A549 (cell line): Measurements from ENCODE around the gene MTCL1. TPM values are rescaled to one million over a fixed set of nuclear protein-coding genes. Genes with fewer than 3 reads are reported as not detected.

Experiments
- ATAC-seq, 2 experiments: fragments of 200-7000 bp in 1 of 2; fragments of >200 bp in 1 of 2; cut with Nextera tagmentation in 1 of 2; cut with Tn5 transposase in 1 of 2; 3 replicates each; pipeline versions ENCODE4 v1.8.0 to v1.9.1; 2018 to 2020; ENCODE audit warnings: mild to moderate bottlenecking in 1 of 2, moderate library complexity in 1 of 2
- CTCF ChIA-PET: fragments of 300-600 bp; sonication (Branson Sonifier 250); formaldehyde crosslinking; extraction: SDS; loops from one replicate; lab custom pipeline; 2021; ENCODE audit warnings: antibody characterized with exemption, inconsistent platforms; lab: Yijun Ruan, JAX
- POLR2A ChIA-PET: fragments of 350-600 bp; formaldehyde crosslinking; extraction: SDS; loops from one replicate; lab custom pipeline; 2021; ENCODE audit warnings: antibody characterized with exemption, inconsistent platforms; lab: Yijun Ruan, JAX
- DNase-seq, 2 experiments: peaks; one replicate each; pipeline versions ENCODE4 v3.0.0 to v3.0.0-alpha.2; 2011 to 2016; ENCODE audit warnings: low read depth in 1 of 2, low spot score in 1 of 2
- FAIRE-seq: peaks from 2 replicates; lab custom pipeline; 2011; peaks lifted over from hg19 to GRCh38; lab: Jason Lieb, UNC
- H3K27ac ChIP-seq, 2 experiments: fragments of >200 bp; sonication (Bioruptor Twin); formaldehyde crosslinking; 3 replicates each; pipeline ENCODE4 v1.5.1; 2016 to 2017
- H3K4me1 ChIP-seq: fragments of >200 bp; sonication (Bioruptor Twin); formaldehyde crosslinking; 3 replicates; pipeline ENCODE4 v1.6.1; 2016
- H3K4me2 ChIP-seq: fragments of >200 bp; sonication (Bioruptor Twin); formaldehyde crosslinking; 3 replicates; pipeline ENCODE4 v1.6.1; 2016
- H3K4me3 ChIP-seq: fragments of >200 bp; sonication (Bioruptor Twin); formaldehyde crosslinking; 3 replicates; pipeline ENCODE4 v1.5.1; 2016
- H3K9me3 ChIP-seq: fragments of >200 bp; sonication (Bioruptor Twin); formaldehyde crosslinking; 3 replicates; pipeline ENCODE4 v1.6.1; 2016
- ATOH8 ChIP-seq: fragments of 250-450 bp; sonication (Bioruptor Pico); IDR thresholded peaks from 2 replicates; pipeline ENCODE4 v1.5.0; 2020; ENCODE audit warnings: low read depth, mild to moderate bottlenecking, moderate library complexity
- CBX2 ChIP-seq: fragments of 200-600 bp; sonication (generic); IDR thresholded peaks from 2 replicates; pipeline ENCODE4 v1.6.1; 2016; ENCODE audit warnings: low read depth, mild to moderate bottlenecking, borderline replicate concordance
- CTCF ChIP-seq: fragments of >200 bp; sonication (Bioruptor Twin); formaldehyde crosslinking; IDR thresholded peaks from 3 replicates; pipeline ENCODE4 v1.5.1; 2016
- E2F6 ChIP-seq: IDR thresholded peaks from 2 replicates; pipeline ENCODE4 v1.6.1; 2012; ENCODE audit warnings: low read depth, borderline replicate concordance
- ELK1 ChIP-seq: fragments of 150-350 bp; IDR thresholded peaks from 2 replicates; pipeline ENCODE4 v1.6.1; 2014; ENCODE audit warnings: low read depth, mild to moderate bottlenecking, low read length
- EP300 ChIP-seq, 2 experiments: fragments of >200 bp; sonication (Bioruptor Twin); formaldehyde crosslinking; IDR thresholded peaks; 2 replicates in 1 of 2; 3 replicates in 1 of 2; pipeline ENCODE4 v1.6.1; 2016 to 2017
- ESRRA ChIP-seq: fragments of 150-350 bp; IDR thresholded peaks from 2 replicates; pipeline ENCODE4 v1.6.1; 2014; ENCODE audit warnings: mild to moderate bottlenecking, low read length, borderline replicate concordance
- HMGXB4 ChIP-seq: fragments of 250-450 bp; sonication (Bioruptor Pico); IDR thresholded peaks from 2 replicates; pipeline ENCODE4 v1.5.0; 2021; ENCODE audit warnings: mild to moderate bottlenecking, moderate library complexity, borderline replicate concordance
- KDM1A ChIP-seq: fragments of 200-600 bp; sonication (generic); IDR thresholded peaks from 2 replicates; pipeline ENCODE4 v1.6.1; 2016; ENCODE audit warnings: low read depth, mild to moderate bottlenecking
- MAFK ChIP-seq: fragments of 450-650 bp; IDR thresholded peaks from 2 replicates; pipeline ENCODE4 v1.6.1; 2014; ENCODE audit not compliant: partially characterized antibody
- MAZ ChIP-seq: fragments of 150-350 bp; IDR thresholded peaks from 2 replicates; pipeline ENCODE4 v1.6.1; 2014; ENCODE audit warnings: antibody characterized with exemption, low read depth, low read length, borderline replicate concordance
- NR3C1 ChIP-seq: fragments of >200 bp; sonication (Bioruptor Twin); formaldehyde crosslinking; IDR thresholded peaks from 3 replicates; pipeline ENCODE4 v1.6.1; 2017
- PBX3 ChIP-seq: IDR thresholded peaks from 2 replicates; pipeline ENCODE4 v1.6.1; 2012
- RARB ChIP-seq: fragments of 250-450 bp; sonication (Bioruptor Pico); IDR thresholded peaks from 2 replicates; pipeline ENCODE4 v1.8.0; 2021; ENCODE audit warnings: mild to moderate bottlenecking, moderate library complexity
- REST ChIP-seq: fragments of 200-600 bp; sonication (generic); IDR thresholded peaks from 2 replicates; pipeline ENCODE4 v1.6.1; 2016; ENCODE audit warnings: antibody characterized with exemption, mild to moderate bottlenecking, moderate library complexity
- RFX5 ChIP-seq: fragments of 450-650 bp; IDR thresholded peaks from 2 replicates; pipeline ENCODE4 v1.7.1; 2014; ENCODE audit warnings: antibody characterized with exemption, mild to moderate bottlenecking, moderate library complexity
- SREBF2 ChIP-seq: fragments of 450-650 bp; IDR thresholded peaks from 2 replicates; pipeline ENCODE4 v1.6.1; 2014; ENCODE audit warnings: mild to moderate bottlenecking, moderate library complexity
- TFCP2L1 ChIP-seq: fragments of 250-450 bp; sonication (Bioruptor Pico); IDR thresholded peaks from 2 replicates; pipeline ENCODE4 v1.5.0; 2021; ENCODE audit warnings: mild to moderate bottlenecking
- ZC3H11A ChIP-seq: fragments of 450-650 bp; IDR thresholded peaks from 2 replicates; pipeline ENCODE4 v1.6.1; 2014; ENCODE audit warnings: antibody characterized with exemption, mild to moderate bottlenecking
- ZFP36 ChIP-seq: fragments of 450-650 bp; IDR thresholded peaks from 2 replicates; pipeline ENCODE4 v1.6.1; 2014; ENCODE audit warnings: borderline replicate concordance; ENCODE audit not compliant: partially characterized antibody
- WGBS: methylation state at CpG from one replicate; pipeline ENCODE4 v1.1.6; 2017; ENCODE audit errors: missing lambda C conversion rate; 5-methylcytosine and 5-hydroxymethylcytosine counted together
- polyA plus RNA-seq, 4 experiments: library from polyadenylated mRNA; depleted of rRNA in 3 of 4; stranded (reverse); fragments of >200 nt; fragmentation: RNase III in 1 of 4; extraction: RNeasy Plus Mini Kit Qiagen cat#74134 plus additional on column Dnase treatment in 1 of 4; gene quantifications; 2 replicates in 3 of 4; 3 replicates in 1 of 4; pipeline ENCODE4 v1.2.3, GENCODE V29; 2011 to 2017

Gene MTCL1
- polyA plus RNA-seq, 2 of the 4 experiments (the other 2 are of a cell fraction): 44.4 to 49.6 TPM

- no peak overlapping the region for H3K4me2 ChIP-seq
- CTCF ChIA-PET: interaction anchor here (1.7 kb wide), 1 partner anchor 21 kb away, joined by 4 read pairs; no protein-coding TSS in a partner anchor
- TF ChIP-seq SREBF2 (no peak), CBX2 (no peak), ZC3H11A (no peak), MAZ (no peak), MAFK (peak; percentile 49), PBX3 (no peak), NR3C1 (no peak)
- ATAC-seq (no peak), FAIRE-seq (no peak), DNase-seq (no peak)
- POLR2A ChIA-PET: no interaction called here
- no peaks in the 10 kb centered on the region for H3K9me3 ChIP-seq
- peaks cover 10% of the 10 kb centered on the region; the same call in 2 of the 3 replicates for H3K4me1 ChIP-seq
- H3K4me3 ChIP-seq: no peak overlapping the region
- 80% methylated on average over 4 of the region's 4 CpGs for WGBS
- no peak overlapping the region for H3K27ac ChIP-seq
Observed at GRCh38 chr18:8675057-8675456, 30.3 kb upstream of the MTCL1 start.

- no peak overlapping the region for H3K4me3 ChIP-seq
- H3K4me1 ChIP-seq: no peaks in the 10 kb centered on the region
- ATAC-seq (no peak), FAIRE-seq (no peak), DNase-seq (no peak)
- no peak overlapping the region for H3K4me2 ChIP-seq
- ChIA-PET POLR2A (interaction anchor here (0.7 kb wide), 1 partner anchor 14 kb away, joined by 3 read pairs; no protein-coding TSS in a partner anchor), CTCF (interaction anchor here (1.2 to 1.9 kb wide), 2 partner anchors 8 to 16 kb away, joined by 3 to 6 read pairs; no protein-coding TSS in a partner anchor)
- H3K27ac ChIP-seq: no peak overlapping the region
- WGBS: 94% methylated on average over 4 of the region's 4 CpGs
- no peak for TF ChIP-seq ELK1
- no peak for TF ChIP-seq MAZ
- TF ChIP-seq CTCF: no peak
- TF ChIP-seq E2F6: no peak
- no peak for TF ChIP-seq RFX5
- no peak for TF ChIP-seq SREBF2
- TF ChIP-seq TFCP2L1 (CRISPR knock-in tag): no peak
- TF ChIP-seq RARB (CRISPR knock-in tag): no peak
- no peak for TF ChIP-seq ESRRA
- no peak for TF ChIP-seq REST
- TF ChIP-seq ZFP36: no peak
- TF ChIP-seq MAFK: no peak
- TF ChIP-seq HMGXB4 (CRISPR knock-in tag): no peak
- no peak for TF ChIP-seq EP300 (IDR thresholded peaks at IDR 0.05)
- no peak for TF ChIP-seq ATOH8 (CRISPR knock-in tag)
- no peak for TF ChIP-seq KDM1A
- no peaks in the 10 kb centered on the region for H3K9me3 ChIP-seq
Observed at GRCh38 chr18:8681196-8681595, 24.2 kb upstream of the MTCL1 start.
